HEK293T (cell line): ENCODE results near the gene HCRT.

Experiments
- ARNT ChIP-seq: fragments of 450-650 bp; IDR thresholded peaks from 2 replicates; pipeline ENCODE4 v1.6.1; 2017; ENCODE audit warnings: mild to moderate bottlenecking
- L3MBTL2 ChIP-seq: fragments of 450-650 bp; conservative IDR thresholded peaks from 2 replicates; pipeline ENCODE4 v1.6.1; 2016; ENCODE audit warnings: mild to moderate bottlenecking

- no peak for TF ChIP-seq L3MBTL2
- no peak for TF ChIP-seq ARNT
Observed at GRCh38 chr17:42179335-42179734, 5.9 kb downstream of the HCRT start.
